HL-60 (cell line): ENCODE measurements around the gene NRK.

ENCODE experiments used
- DNase-seq, 2 experiments: peaks; one replicate each; pipeline ENCODE4 v3.0.0-alpha.2; 2010 to 2020; ENCODE audit warnings: low read depth in 1 of 2, low spot score in 1 of 2
- H3K27ac ChIP-seq: fragments of 250-450 bp; sonication (Bioruptor Pico); replicated peaks from 2 replicates; pipeline ENCODE4 v1.5.1; 2020; ENCODE audit warnings: mild to moderate bottlenecking, moderate library complexity
- H3K27me3 ChIP-seq: fragments of 250-450 bp; sonication (Bioruptor Pico); 2 replicates; pipeline ENCODE4 v1.5.1; 2021; ENCODE audit warnings: mild to moderate bottlenecking, moderate library complexity; ENCODE audit not compliant: insufficient read depth, poor library complexity, severe bottlenecking
- H3K4me3 ChIP-seq: replicated peaks from 2 replicates; pipeline ENCODE4 v1.5.1; 2011; ENCODE audit warnings: mild to moderate bottlenecking, control low read depth, low read length; ENCODE audit not compliant: insufficient read depth
- GABPA ChIP-seq: IDR thresholded peaks from 2 replicates; pipeline ENCODE4 v1.6.1; 2012; ENCODE audit warnings: low read depth
- POLR2AphosphoS5 ChIP-seq: IDR thresholded peaks from 2 replicates; pipeline ENCODE4 v1.6.1; 2012; ENCODE audit warnings: low read depth
- SPI1 ChIP-seq: IDR thresholded peaks from 2 replicates; pipeline ENCODE4 v1.6.1; 2012; ENCODE audit warnings: low read depth, mild to moderate bottlenecking, borderline replicate concordance
- TF ChIP-seq, protein P1 (sequence below): IDR thresholded peaks from 2 replicates; pipeline ENCODE4 v1.6.1; 2012; ENCODE audit warnings: low read depth; ENCODE audit not compliant: insufficient replicate concordance
- TF ChIP-seq, protein P2 (sequence below): IDR thresholded peaks from one replicate; pipeline ENCODE4 v1.5.1; 2011; ENCODE audit warnings: low read length, control low read depth, inconsistent platforms; ENCODE audit not compliant: insufficient read depth

NRK gene

DNA sequence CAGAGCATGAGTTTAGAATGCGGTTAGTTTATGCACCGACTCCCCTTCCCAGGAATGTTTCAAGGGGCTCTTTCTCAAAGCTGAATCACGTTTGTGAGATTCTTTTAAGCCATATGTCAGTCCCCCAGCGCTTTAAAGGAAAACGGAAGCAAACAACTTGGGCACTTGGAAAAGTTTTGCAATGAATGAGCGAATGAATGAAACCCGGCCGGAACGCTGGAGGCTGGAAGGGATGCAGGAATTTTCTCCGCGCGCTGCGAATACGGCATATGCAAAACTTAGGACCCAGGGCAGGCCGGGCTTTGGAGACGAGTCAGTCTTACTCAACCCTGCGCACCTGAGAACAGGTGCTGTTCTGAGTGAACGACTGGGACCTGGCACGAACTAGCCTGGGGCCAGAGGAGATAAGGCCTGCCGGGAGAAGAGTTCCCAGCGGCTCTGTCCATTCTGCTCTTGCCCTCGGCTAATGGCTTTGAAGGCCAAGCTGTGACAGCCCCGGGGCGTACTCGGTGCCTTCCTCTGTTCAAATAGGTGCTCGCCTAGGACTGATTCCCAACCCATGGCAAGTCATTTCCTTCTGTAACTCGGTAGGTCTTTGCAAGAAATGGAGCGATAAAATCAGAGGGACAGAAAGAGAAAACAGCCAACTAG lies 743 bp upstream of the NRK start:
- H3K27ac ChIP-seq: no peak overlapping the region
- TF ChIP-seq POLR2AphosphoS5 (no peak), GABPA (no peak)
- H3K27me3 ChIP-seq: peaks cover 9% of the 10 kb centered on the region
- DNase-seq: no peak
- H3K4me3 ChIP-seq: no peak overlapping the region

DNA sequence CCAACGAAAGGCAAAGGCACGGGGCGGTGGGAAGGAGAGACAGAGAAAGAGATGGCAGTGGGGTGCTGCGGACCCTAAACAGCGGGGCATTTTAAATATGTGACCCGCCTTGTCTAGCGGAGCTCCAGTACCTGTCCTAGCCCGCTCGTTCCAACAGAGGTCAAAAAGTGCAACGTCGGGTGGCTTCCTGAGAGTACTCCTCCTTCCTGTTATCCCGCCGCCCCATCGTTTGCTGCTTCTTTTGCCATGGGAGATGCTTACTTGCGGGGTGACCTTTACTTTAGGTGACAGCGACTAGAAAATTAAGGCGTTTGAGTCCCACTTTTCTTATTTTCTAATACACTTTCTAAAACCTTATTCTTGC lies 735 bp downstream of the NRK start:
- peaks cover 9% of the 10 kb centered on the region for H3K27me3 ChIP-seq
- no peak overlapping the region for H3K4me3 ChIP-seq
- TF ChIP-seq GABPA: no peak
- no peak for TF ChIP-seq SPI1
- TF ChIP-seq, protein P1, sequence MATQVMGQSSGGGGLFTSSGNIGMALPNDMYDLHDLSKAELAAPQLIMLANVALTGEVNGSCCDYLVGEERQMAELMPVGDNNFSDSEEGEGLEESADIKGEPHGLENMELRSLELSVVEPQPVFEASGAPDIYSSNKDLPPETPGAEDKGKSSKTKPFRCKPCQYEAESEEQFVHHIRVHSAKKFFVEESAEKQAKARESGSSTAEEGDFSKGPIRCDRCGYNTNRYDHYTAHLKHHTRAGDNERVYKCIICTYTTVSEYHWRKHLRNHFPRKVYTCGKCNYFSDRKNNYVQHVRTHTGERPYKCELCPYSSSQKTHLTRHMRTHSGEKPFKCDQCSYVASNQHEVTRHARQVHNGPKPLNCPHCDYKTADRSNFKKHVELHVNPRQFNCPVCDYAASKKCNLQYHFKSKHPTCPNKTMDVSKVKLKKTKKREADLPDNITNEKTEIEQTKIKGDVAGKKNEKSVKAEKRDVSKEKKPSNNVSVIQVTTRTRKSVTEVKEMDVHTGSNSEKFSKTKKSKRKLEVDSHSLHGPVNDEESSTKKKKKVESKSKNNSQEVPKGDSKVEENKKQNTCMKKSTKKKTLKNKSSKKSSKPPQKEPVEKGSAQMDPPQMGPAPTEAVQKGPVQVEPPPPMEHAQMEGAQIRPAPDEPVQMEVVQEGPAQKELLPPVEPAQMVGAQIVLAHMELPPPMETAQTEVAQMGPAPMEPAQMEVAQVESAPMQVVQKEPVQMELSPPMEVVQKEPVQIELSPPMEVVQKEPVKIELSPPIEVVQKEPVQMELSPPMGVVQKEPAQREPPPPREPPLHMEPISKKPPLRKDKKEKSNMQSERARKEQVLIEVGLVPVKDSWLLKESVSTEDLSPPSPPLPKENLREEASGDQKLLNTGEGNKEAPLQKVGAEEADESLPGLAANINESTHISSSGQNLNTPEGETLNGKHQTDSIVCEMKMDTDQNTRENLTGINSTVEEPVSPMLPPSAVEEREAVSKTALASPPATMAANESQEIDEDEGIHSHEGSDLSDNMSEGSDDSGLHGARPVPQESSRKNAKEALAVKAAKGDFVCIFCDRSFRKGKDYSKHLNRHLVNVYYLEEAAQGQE: no peak
- no peak for TF ChIP-seq POLR2AphosphoS5
- TF ChIP-seq, protein P2, sequence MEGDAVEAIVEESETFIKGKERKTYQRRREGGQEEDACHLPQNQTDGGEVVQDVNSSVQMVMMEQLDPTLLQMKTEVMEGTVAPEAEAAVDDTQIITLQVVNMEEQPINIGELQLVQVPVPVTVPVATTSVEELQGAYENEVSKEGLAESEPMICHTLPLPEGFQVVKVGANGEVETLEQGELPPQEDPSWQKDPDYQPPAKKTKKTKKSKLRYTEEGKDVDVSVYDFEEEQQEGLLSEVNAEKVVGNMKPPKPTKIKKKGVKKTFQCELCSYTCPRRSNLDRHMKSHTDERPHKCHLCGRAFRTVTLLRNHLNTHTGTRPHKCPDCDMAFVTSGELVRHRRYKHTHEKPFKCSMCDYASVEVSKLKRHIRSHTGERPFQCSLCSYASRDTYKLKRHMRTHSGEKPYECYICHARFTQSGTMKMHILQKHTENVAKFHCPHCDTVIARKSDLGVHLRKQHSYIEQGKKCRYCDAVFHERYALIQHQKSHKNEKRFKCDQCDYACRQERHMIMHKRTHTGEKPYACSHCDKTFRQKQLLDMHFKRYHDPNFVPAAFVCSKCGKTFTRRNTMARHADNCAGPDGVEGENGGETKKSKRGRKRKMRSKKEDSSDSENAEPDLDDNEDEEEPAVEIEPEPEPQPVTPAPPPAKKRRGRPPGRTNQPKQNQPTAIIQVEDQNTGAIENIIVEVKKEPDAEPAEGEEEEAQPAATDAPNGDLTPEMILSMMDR: no peak
- DNase-seq: no peak
- no peak overlapping the region for H3K27ac ChIP-seq

DNA sequence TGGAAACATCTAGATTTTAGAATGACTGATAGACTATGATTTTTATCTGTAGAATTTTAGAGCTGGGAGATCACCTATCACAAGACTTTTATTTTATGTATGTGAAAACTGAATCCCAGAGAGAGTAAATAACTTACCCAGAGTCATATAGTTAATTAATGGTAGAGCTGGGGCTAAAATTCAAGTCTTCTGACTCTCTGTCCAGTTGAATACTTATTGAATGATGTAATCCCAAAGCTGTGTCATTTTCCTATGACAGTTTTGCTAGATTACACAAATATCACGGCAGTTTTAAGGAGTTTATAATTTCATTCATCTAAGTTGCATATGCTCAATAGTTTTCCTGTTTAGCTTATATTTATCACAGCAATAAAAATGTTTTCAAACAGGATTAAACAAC lies 6.7 kb downstream of the NRK start:
- H3K27me3 ChIP-seq: no peaks in the 10 kb centered on the region
- TF ChIP-seq GABPA (no peak), SPI1 (no peak), POLR2AphosphoS5 (no peak)
- TF ChIP-seq, protein P2: no peak
- TF ChIP-seq, protein P1: no peak
- DNase-seq: no peak
- H3K4me3 ChIP-seq: no peak overlapping the region
- H3K27ac ChIP-seq: no peak overlapping the region

DNA sequence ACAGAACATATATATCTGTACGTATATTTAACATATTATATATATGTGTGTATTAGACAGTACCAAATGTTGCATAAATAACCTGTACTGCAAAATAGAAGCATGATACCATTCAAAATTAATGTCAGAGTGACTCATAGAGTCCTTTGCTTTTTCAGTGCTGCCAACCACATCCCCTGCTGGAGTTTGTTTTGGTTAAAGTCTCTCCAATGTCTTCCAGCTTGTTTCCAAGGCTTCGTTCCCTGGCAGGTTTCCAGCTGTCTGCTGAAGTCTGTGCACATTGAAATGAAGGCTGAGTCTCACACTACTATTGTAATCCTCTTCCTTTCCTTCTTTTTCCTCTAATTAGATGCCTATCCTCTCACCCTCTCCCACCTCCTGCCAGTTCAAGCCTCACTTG lies 14.9 kb downstream of the NRK start:
- Histone ChIP-seq H3K27ac (no peak overlapping the region), H3K4me3 (no peak overlapping the region), H3K27me3 (no peaks in the 10 kb centered on the region)
- no peak for DNase-seq
- TF ChIP-seq, protein P2: no peak
- TF ChIP-seq, protein P1: no peak
- no peak for TF ChIP-seq GABPA
- no peak for TF ChIP-seq POLR2AphosphoS5
- no peak for TF ChIP-seq SPI1
